GM12874 (cell line): ENCODE measurements around the gene ARL8B.

Experiments used
- TF ChIP-seq, protein P1 (sequence below): IDR thresholded peaks from 2 replicates; pipeline ENCODE4 v1.5.1; 2011; ENCODE audit warnings: low read depth, mild to moderate bottlenecking, control low read depth, low read length, moderate library complexity; ENCODE audit not compliant: insufficient read depth

ARL8B gene

GRCh38 chr3:5116538-5116937 lies 5.6 kb upstream of the ARL8B start:
- TF ChIP-seq, protein P1, sequence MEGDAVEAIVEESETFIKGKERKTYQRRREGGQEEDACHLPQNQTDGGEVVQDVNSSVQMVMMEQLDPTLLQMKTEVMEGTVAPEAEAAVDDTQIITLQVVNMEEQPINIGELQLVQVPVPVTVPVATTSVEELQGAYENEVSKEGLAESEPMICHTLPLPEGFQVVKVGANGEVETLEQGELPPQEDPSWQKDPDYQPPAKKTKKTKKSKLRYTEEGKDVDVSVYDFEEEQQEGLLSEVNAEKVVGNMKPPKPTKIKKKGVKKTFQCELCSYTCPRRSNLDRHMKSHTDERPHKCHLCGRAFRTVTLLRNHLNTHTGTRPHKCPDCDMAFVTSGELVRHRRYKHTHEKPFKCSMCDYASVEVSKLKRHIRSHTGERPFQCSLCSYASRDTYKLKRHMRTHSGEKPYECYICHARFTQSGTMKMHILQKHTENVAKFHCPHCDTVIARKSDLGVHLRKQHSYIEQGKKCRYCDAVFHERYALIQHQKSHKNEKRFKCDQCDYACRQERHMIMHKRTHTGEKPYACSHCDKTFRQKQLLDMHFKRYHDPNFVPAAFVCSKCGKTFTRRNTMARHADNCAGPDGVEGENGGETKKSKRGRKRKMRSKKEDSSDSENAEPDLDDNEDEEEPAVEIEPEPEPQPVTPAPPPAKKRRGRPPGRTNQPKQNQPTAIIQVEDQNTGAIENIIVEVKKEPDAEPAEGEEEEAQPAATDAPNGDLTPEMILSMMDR, result no peak

- TF ChIP-seq, protein P1, result no peak
Observed at GRCh38 chr3:5120446-5120845, 1.6 kb upstream of the ARL8B start.

GRCh38 chr3:5122741-5123706 lies 932 bp downstream of the ARL8B start:
- TF ChIP-seq, protein P1, result no peak

- TF ChIP-seq, protein P1, result no peak
Observed at GRCh38 chr3:5123937-5124336, 1.8 kb downstream of the ARL8B start.

- TF ChIP-seq, protein P1, result no peak
Observed at GRCh38 chr3:5126586-5126985, 4.5 kb downstream of the ARL8B start.

DNA sequence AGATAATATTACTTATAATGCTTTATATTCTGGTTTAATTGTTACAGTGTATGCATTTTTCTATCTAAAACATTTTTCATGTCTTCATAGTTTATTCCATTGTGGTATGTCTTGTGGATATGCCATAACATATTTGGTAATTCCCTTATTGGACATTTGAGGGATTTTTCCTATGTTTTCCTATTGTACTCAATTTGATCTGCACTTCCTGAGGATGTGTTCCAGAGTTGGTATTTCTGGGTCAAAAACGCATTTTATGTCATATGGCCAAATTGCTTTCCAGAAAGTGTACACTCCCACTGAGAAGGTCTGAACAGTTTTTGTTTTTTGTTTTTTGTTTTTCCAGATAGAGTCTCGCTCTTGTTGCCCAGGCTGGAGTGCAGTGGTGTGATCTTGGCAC lies 6.8 kb downstream of the ARL8B start:
- TF ChIP-seq, protein P1, result no peak

GRCh38 chr3:5133239-5134018 lies 11.3 kb downstream of the ARL8B start:
- TF ChIP-seq, protein P1, result no peak
